Activated CD8-positive, alpha-beta memory T cell treated with anti-CD3 and anti-CD28 coated beads, Interleukin-2, amount 50 U/mL, for 1 hour (primary cell): ENCODE data around the gene TIGD1.
"Not testable (repeated sequence)": the region's sequence is repeated elsewhere in the genome, so short reads cannot be mapped to it uniquely, and the experiment has no call there.

Source experiments
- DNase-seq: peaks from one replicate; pipeline ENCODE4 v3.0.0-alpha.2; 2020; ENCODE audit errors: extremely low read depth

The TIGD1 gene

DNA sequence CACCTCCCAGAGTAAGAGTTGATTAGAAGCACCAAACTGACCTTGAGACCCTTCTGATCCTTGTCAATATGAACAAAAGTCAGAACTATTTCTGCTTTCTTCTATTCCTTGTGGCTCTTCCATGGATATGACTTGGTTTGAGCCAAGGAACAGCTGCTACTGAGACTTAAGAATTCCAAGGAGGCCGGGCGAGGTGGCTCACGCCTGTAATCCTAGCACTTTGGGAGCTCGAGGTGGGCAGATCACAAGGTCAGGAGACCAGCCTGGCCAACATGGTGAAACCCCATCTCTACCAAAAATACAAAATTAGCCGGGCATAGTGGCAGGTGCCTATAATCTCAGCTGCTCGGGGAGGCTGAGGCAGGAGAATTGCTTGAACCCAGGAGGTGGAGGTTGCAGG is 20.1 kb upstream of the TIGD1 start:
- DNase-seq, result not testable (repeated sequence)

DNA sequence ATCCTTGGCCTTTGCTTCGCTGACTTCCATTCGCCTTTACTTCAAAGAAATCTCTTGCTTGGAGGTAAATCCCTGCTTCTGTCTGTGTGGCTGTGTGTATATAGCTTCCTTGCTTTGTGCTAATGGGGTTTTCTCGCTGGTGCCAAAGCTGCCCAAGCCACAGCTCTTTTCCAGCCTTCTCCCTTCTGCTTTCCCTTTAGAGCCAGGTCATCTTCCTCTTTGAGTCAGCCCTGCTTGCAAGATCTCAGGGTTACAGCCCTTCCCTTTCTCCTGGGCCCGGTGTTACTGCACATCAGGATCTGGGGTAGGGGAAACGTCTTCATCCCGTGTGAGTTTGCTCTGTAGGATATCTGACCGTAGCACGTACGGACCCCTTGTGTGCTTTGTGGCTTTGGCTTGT is 19.2 kb upstream of the TIGD1 start:
- DNase-seq, result no peak

- no peak for DNase-seq
These were observed 17.8 kb upstream of the TIGD1 start for GRCh38 chr2:232568161-232568560.

- DNase-seq, result no peak
These were observed 17.4 kb upstream of the TIGD1 start for GRCh38 chr2:232567721-232568120.

- DNase-seq, result no peak
These were observed 13.2 kb upstream of the TIGD1 start for GRCh38 chr2:232563580-232563979.

DNA sequence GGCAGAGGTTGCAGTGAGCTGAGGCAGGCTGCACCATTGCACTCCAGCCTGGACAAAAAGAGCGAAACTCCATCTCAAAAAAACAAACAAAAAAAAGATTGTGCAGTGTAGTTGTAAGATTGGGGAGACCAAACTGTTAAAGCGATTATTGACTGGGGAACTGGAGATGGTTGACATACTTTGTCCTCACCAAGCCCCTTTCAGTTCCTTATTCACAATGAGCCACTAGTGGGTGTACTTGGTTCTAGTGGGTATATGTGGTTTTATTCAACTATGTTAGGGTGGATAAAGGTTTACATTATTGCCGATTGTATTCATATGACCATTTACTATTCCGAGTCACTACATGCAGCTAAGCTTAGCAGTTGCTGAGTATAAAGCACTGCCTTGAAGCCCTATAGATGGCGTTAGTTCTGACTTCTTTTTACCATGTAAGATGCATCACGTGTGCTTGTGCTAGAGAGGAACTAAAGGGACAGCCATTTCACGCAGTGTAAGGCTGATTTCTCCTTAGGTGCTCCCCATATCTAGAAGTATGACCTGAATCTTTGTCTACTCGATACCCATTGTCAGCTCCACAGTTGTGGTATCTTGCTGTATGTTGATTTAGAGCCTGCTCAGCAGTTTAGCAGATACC is 12.3 kb upstream of the TIGD1 start:
- no peak for DNase-seq

- DNase-seq, result no peak
These were observed 6.1 kb upstream of the TIGD1 start for GRCh38 chr2:232556426-232556825.

GRCh38 chr2:232551776-232552175 is 1.4 kb upstream of the TIGD1 start:
- DNase-seq, result no peak

- DNase-seq, result no peak
These were observed 887 bp upstream of the TIGD1 start for GRCh38 chr2:232551250-232551638.

- no peak for DNase-seq
These were observed 553 bp downstream of the TIGD1 start for GRCh38 chr2:232549655-232550353.

DNA sequence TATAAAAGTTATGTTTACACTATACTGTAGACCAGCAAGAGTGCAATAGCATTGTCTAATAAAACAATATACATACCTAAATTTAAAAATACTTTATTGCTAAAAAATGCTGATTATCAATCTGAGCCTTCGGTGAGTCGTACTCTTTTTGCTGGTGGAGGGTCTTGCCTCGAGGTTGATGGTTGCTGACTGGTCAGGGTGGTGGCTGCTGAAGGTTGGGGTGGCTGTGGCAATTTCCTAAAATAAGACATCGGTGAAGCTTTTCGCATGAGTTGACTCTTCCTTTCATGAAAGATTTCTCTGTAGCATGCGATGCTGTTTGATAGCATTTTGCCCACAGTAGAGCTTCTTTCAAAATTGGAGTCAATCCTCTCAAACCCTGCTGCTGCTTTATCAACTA is 2.4 kb downstream of the TIGD1 start:
- DNase-seq, result no peak

- no peak for DNase-seq
These were observed 4.6 kb downstream of the TIGD1 start for GRCh38 chr2:232545511-232546375.

GRCh38 chr2:232544674-232545073 is 5.7 kb downstream of the TIGD1 start:
- no peak for DNase-seq

GRCh38 chr2:232543928-232544631 is 6.3 kb downstream of the TIGD1 start:
- DNase-seq, result no peak

GRCh38 chr2:232543491-232543890 is 6.9 kb downstream of the TIGD1 start:
- no peak for DNase-seq

GRCh38 chr2:232542715-232543467 is 7.5 kb downstream of the TIGD1 start:
- DNase-seq, result no peak

- DNase-seq, result no peak
These were observed 8.2 kb downstream of the TIGD1 start for GRCh38 chr2:232541961-232542714.

DNA sequence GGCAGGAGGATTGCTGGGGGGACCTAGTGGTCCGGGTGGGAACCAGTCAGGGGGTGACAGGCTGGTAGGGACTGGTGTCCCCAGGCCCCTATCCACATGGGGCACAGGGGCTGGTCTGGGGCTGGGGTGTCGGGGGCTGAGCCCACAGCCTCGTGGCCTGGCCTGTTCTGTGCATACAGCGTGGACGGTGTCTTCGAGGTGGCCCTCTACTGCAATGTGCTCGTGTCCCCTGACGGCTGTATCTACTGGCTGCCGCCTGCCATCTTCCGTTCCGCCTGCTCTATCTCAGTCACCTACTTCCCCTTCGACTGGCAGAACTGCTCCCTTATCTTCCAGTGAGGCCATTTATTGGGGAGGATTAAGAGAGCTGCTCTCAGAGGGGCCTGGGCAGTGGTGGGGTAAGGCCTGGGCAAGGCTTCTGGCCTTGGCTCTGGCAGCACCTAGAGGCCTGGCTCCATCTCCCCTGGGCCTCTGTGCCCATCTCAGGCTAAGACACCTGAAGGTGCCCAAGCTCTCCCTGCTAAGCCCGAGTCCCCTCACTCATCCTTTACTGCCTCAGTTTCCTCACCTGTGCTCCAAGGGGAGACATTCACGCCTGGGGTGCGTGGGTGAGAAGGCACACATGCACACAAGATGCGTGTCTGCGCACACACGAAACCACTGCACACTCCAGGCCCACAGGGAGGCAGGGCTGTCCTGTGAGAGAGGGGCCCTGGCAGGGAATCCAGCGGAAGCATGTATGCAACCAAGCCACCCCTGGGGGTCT is 9.0 kb downstream of the TIGD1 start:
- no peak for DNase-seq

GRCh38 chr2:232540441-232541041 is 9.8 kb downstream of the TIGD1 start:
- no peak for DNase-seq
